ENCODE measurements around the gene EFNA1. TPM values are rescaled to one million over a fixed set of nuclear protein-coding genes. Genes with fewer than 3 reads are reported as not detected.

The EFNA1 gene
- total and polyA plus RNA-seq, 2 experiments from 2014 or later, result 3.2 to 5.1 TPM

DNA sequence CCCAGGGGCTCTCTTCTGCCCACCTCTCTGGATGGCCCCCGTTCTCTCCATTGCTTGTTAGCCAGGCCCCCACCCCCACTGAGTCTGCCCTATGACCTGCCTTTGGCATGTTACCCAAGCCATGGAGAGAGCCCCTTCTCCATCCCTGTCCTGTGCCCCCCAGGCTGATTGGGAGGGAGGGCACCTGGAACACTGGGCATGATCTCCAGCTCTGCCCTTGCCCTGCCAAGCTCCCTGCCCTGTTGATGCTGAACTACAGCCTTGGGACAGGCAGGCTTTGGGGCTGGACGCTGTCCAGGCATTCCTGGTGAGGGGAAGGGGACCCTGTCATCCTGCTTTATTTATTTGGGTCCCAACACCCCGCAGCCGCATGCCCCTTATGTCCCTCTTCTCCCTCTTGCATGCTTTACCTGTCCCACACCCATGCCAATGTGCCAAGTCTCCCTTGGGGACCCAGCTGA is 56.7 kb downstream of the EFNA1 start:
- DNase-seq (ENCODE audit: low spot score) (no peak), ATAC-seq (no peak)
- Mint-ChIP-seq H3K27me3 (ENCODE audit: insufficient read depth, low read depth, poor library complexity) (peaks cover 20% of the 10 kb centered on the region), H3K4me3 (no peak overlapping the region), H3K9me3 (0 out of 3 replicates have a peak, but pooled peaks cover 2% of the 10 kb centered on the region), H3K27ac (no peak overlapping the region), H3K4me1 (peaks cover 30% of the 10 kb centered on the region), H3K36me3 (ENCODE audit: low read depth) (peaks cover 31% of the 10 kb centered on the region)
- Histone ChIP-seq H2AFZ (no peak overlapping the region), H3K79me2 (replicated peaks; ENCODE audit: insufficient read depth) (no peaks in the 10 kb centered on the region), H3K36me3 (ENCODE audit: insufficient read depth) (peaks cover 10% of the 10 kb centered on the region; the same call in 1 of the 2 replicates), H3K4me1 (ENCODE audit: insufficient read depth) (peaks cover 17% of the 10 kb centered on the region), H3K4me2 (no peak overlapping the region), H3K27me3 (ENCODE audit: insufficient read depth) (no peaks in the 10 kb centered on the region), H3K9me2 (ENCODE audit: insufficient read depth) (no peaks in the 10 kb centered on the region), H3K27ac (ENCODE audit: low read depth) (no peak overlapping the region), H3F3A (replicated peaks; ENCODE audit: low read depth) (0 out of 2 replicates have a peak, but pooled peaks cover 3% of the 10 kb centered on the region), H3K4me3 (no peak overlapping the region), H4K20me1 (replicated peaks; ENCODE audit: insufficient read depth) (no peaks in the 10 kb centered on the region)
- TF ChIP-seq, protein P1, sequence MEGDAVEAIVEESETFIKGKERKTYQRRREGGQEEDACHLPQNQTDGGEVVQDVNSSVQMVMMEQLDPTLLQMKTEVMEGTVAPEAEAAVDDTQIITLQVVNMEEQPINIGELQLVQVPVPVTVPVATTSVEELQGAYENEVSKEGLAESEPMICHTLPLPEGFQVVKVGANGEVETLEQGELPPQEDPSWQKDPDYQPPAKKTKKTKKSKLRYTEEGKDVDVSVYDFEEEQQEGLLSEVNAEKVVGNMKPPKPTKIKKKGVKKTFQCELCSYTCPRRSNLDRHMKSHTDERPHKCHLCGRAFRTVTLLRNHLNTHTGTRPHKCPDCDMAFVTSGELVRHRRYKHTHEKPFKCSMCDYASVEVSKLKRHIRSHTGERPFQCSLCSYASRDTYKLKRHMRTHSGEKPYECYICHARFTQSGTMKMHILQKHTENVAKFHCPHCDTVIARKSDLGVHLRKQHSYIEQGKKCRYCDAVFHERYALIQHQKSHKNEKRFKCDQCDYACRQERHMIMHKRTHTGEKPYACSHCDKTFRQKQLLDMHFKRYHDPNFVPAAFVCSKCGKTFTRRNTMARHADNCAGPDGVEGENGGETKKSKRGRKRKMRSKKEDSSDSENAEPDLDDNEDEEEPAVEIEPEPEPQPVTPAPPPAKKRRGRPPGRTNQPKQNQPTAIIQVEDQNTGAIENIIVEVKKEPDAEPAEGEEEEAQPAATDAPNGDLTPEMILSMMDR (conservative IDR thresholded peaks at IDR 0.05; ENCODE audit: low read depth in 2 of 2), result no peak
- TF ChIP-seq ZNF331 (CRISPR knock-in tag; IDR thresholded peaks at IDR 0.05; ENCODE audit: low read depth) (no peak), JUNB (IDR thresholded peaks at IDR 0.05; ENCODE audit: unreplicated experiment) (no peak), EZH2 (IDR thresholded peaks at IDR 0.05; ENCODE audit: low read depth, unreplicated experiment) (no peak), POLR2AphosphoS5 (IDR thresholded peaks at IDR 0.05; ENCODE audit: low read depth) (no peak), CREB1 (CRISPR knock-in tag; IDR thresholded peaks at IDR 0.05; ENCODE audit: low read depth) (no peak), NANOG (IDR thresholded peaks at IDR 0.05; ENCODE audit: borderline replicate concordance) (no peak), STAT1 (IDR thresholded peaks at IDR 0.05; ENCODE audit: unreplicated experiment) (no peak), EZH2phosphoT487 (IDR thresholded peaks at IDR 0.05; ENCODE audit: unreplicated experiment) (no peak), ZNF114 (CRISPR knock-in tag; IDR thresholded peaks at IDR 0.05) (no peak)
- TF ChIP-seq, protein P2, sequence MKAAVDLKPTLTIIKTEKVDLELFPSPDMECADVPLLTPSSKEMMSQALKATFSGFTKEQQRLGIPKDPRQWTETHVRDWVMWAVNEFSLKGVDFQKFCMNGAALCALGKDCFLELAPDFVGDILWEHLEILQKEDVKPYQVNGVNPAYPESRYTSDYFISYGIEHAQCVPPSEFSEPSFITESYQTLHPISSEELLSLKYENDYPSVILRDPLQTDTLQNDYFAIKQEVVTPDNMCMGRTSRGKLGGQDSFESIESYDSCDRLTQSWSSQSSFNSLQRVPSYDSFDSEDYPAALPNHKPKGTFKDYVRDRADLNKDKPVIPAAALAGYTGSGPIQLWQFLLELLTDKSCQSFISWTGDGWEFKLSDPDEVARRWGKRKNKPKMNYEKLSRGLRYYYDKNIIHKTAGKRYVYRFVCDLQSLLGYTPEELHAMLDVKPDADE (IDR thresholded peaks at IDR 0.05), result no peak
- TF ChIP-seq, protein P3, sequence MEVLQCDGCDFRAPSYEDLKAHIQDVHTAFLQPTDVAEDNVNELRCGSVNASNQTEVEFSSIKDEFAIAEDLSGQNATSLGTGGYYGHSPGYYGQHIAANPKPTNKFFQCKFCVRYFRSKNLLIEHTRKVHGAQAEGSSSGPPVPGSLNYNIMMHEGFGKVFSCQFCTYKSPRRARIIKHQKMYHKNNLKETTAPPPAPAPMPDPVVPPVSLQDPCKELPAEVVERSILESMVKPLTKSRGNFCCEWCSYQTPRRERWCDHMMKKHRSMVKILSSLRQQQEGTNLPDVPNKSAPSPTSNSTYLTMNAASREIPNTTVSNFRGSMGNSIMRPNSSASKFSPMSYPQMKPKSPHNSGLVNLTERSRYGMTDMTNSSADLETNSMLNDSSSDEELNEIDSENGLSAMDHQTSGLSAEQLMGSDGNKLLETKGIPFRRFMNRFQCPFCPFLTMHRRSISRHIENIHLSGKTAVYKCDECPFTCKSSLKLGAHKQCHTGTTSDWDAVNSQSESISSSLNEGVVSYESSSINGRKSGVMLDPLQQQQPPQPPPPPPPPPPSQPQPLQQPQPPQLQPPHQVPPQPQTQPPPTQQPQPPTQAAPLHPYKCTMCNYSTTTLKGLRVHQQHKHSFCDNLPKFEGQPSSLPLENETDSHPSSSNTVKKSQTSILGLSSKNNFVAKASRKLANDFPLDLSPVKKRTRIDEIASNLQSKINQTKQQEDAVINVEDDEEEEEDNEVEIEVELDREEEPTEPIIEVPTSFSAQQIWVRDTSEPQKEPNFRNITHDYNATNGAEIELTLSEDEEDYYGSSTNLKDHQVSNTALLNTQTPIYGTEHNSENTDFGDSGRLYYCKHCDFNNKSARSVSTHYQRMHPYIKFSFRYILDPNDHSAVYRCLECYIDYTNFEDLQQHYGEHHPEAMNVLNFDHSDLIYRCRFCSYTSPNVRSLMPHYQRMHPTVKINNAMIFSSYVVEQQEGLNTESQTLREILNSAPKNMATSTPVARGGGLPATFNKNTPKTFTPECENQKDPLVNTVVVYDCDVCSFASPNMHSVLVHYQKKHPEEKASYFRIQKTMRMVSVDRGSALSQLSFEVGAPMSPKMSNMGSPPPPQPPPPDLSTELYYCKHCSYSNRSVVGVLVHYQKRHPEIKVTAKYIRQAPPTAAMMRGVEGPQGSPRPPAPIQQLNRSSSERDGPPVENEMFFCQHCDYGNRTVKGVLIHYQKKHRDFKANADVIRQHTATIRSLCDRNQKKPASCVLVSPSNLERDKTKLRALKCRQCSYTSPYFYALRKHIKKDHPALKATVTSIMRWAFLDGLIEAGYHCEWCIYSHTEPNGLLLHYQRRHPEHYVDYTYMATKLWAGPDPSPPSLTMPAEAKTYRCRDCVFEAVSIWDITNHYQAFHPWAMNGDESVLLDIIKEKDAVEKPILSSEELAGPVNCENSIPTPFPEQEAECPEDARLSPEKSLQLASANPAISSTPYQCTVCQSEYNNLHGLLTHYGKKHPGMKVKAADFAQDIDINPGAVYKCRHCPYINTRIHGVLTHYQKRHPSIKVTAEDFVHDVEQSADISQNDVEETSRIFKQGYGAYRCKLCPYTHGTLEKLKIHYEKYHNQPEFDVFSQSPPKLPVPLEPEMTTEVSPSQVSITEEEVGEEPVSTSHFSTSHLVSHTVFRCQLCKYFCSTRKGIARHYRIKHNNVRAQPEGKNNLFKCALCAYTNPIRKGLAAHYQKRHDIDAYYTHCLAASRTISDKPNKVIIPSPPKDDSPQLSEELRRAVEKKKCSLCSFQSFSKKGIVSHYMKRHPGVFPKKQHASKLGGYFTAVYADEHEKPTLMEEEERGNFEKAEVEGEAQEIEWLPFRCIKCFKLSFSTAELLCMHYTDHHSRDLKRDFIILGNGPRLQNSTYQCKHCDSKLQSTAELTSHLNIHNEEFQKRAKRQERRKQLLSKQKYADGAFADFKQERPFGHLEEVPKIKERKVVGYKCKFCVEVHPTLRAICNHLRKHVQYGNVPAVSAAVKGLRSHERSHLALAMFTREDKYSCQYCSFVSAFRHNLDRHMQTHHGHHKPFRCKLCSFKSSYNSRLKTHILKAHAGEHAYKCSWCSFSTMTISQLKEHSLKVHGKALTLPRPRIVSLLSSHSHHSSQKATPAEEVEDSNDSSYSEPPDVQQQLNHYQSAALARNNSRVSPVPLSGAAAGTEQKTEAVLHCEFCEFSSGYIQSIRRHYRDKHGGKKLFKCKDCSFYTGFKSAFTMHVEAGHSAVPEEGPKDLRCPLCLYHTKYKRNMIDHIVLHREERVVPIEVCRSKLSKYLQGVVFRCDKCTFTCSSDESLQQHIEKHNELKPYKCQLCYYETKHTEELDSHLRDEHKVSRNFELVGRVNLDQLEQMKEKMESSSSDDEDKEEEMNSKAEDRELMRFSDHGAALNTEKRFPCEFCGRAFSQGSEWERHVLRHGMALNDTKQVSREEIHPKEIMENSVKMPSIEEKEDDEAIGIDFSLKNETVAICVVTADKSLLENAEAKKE (CRISPR knock-in tag; IDR thresholded peaks at IDR 0.05), result no peak
- TF ChIP-seq, protein P4, sequence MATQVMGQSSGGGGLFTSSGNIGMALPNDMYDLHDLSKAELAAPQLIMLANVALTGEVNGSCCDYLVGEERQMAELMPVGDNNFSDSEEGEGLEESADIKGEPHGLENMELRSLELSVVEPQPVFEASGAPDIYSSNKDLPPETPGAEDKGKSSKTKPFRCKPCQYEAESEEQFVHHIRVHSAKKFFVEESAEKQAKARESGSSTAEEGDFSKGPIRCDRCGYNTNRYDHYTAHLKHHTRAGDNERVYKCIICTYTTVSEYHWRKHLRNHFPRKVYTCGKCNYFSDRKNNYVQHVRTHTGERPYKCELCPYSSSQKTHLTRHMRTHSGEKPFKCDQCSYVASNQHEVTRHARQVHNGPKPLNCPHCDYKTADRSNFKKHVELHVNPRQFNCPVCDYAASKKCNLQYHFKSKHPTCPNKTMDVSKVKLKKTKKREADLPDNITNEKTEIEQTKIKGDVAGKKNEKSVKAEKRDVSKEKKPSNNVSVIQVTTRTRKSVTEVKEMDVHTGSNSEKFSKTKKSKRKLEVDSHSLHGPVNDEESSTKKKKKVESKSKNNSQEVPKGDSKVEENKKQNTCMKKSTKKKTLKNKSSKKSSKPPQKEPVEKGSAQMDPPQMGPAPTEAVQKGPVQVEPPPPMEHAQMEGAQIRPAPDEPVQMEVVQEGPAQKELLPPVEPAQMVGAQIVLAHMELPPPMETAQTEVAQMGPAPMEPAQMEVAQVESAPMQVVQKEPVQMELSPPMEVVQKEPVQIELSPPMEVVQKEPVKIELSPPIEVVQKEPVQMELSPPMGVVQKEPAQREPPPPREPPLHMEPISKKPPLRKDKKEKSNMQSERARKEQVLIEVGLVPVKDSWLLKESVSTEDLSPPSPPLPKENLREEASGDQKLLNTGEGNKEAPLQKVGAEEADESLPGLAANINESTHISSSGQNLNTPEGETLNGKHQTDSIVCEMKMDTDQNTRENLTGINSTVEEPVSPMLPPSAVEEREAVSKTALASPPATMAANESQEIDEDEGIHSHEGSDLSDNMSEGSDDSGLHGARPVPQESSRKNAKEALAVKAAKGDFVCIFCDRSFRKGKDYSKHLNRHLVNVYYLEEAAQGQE (IDR thresholded peaks at IDR 0.05; ENCODE audit: unreplicated experiment), result no peak

Data from GM23338 (cell line).